Tibial nerve (tissue), 4 donors: ENCODE results near the gene SNX9.

Source experiments
- CTCF ChIP-seq, 5 experiments: fragments of 200-600 bp in 3 of 5; fragments of 450-650 bp in 2 of 5; sonication (generic) in 3 of 5; IDR thresholded peaks; one replicate each; pipeline ENCODE4 v1.5.1; 2016 to 2019; ENCODE audit warnings: antibody characterized with exemption in 5 of 5, mild to moderate bottlenecking in 3 of 5, moderate library complexity in 2 of 5
- EP300 ChIP-seq, 2 donors: sonication (generic); formaldehyde crosslinking; IDR thresholded peaks; one replicate each; pipeline ENCODE4 v1.6.1; 2017; ENCODE audit warnings: antibody characterized with exemption in 2 of 2, mild to moderate bottlenecking in 1 of 2

- TF ChIP-seq CTCF (IDR thresholded peaks at IDR 0.05) (no peak), EP300 (IDR thresholded peaks at IDR 0.05) (no peak)
Measured at GRCh38 chr6:157879034-157879872, 56.2 kb downstream of the SNX9 start.
